Stimulated activated CD8-positive, alpha-beta memory T cell treated with anti-CD3 and anti-CD28 coated beads, Interleukin-2, amount 100 ng/mL, for 1 hour (primary cell): Measurements from ENCODE around the gene NSL1.
"Not testable (repeated sequence)": the region's sequence is repeated elsewhere in the genome, so short reads cannot be mapped to it uniquely, and the experiment has no call there.

Experiments used
- DNase-seq, 2 donors: peaks; one replicate each; pipeline ENCODE4 v3.0.0-alpha.2; 2020; ENCODE audit warnings: low read depth in 2 of 2

The NSL1 gene

DNA sequence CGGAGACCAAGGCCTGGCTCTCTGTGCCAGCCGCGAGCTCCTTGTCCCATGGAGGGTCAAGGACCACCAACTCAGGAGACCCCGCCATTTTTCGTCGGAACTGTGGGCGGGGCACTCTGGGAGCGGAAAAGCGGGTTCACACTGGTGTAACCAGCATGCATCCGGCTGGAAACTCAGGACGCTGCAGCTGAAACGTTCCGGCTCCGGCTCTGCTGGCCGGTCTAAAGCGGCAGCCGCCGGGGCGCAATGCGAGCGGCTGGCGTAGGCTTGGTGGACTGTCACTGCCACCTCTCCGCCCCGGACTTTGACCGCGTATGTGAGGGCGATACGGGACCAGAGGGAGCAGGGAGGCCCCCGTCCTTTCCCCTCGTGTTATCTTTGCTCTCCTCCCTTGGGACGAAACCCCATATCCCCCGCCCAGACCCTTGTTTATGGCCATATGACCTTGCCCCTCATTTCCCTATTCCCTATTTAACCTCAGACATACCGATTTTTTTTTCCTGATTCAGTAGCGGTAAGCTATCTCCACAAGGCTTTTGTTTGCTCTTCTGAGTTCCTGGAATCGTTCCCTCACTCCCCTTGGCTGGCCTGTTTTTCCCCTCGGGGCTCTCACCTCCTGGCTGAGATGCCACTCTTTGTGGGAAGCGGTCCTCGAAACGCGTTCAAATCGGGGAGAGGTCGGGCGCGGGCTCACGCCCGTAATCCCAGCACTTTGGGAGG, at the start of gene NSL1, which contains the start of gene TATDN3:
TSS of gene NSL1 (minus strand) at position 102 of the 720 bp plus-strand sequence. CDS start at position 88, 14 bp downstream.
TSS of gene TATDN3 (plus strand) at position 219 of the 720 bp plus-strand sequence. CDS start at position 247, 28 bp downstream.
- peak; percentile 90 to 91 for DNase-seq

DNA sequence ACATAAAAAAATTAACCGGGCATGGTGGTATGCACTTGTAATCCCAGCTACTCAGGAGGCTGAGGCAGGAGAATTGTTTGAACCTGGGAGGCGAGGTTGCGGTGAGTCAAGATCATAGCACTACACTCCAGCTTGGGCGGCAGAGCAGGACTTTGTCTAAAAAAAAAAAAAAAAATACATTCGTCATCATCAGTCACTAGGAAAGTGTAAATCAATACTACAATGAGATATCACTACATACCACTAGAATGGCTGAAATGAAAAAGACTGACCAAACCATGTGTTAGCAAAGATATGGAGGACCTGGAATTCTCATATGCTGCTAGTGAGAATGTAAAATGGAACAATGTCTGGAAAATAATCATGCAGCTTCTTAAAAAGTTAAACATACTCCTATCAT, 46.6 kb upstream of the NSL1 start:
- DNase-seq = no peak

- DNase-seq = not testable (repeated sequence)
Observed at GRCh38 chr1:212833211-212834207, 41.9 kb upstream of the NSL1 start.

- no peak for DNase-seq
Observed at GRCh38 chr1:212828395-212828794, 36.8 kb upstream of the NSL1 start.

GRCh38 chr1:212827831-212828278, 36.3 kb upstream of the NSL1 start:
- no peak for DNase-seq

GRCh38 chr1:212827171-212827776, 35.7 kb upstream of the NSL1 start:
- DNase-seq = no peak

DNA sequence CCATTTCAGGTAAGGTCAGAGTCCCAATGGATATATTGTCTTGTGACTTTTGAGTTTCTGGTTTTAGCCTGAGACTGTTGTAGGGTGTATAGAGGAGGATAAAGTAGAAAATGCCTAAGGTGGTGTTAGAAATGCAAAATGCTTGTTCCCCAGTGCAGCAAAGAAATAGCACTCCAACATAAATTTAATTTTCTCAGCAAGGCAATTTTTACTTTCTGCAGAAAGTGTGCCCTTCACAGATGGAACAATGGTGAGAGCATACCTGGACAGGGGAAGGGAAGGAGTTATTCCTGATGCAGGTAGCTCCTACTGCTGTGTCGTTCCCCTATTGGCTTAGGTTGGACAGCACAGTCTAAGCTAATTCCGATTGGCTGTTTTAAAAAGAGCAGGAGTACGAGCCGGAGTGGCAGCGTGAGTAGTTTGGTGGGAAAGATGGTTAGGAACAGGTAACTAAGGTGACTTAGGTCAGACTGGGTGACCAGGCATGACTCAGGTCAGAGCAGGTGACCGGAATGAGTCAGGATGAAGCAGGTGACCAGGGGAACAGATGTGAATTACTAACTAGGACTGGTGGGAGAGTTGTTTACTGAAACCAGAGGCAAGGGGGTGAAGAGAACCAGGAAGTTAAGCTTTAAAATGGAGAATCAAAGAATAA, 34.3 kb upstream of the NSL1 start:
- no peak for DNase-seq

GRCh38 chr1:212824201-212824600, 32.6 kb upstream of the NSL1 start:
- DNase-seq = no peak

DNA sequence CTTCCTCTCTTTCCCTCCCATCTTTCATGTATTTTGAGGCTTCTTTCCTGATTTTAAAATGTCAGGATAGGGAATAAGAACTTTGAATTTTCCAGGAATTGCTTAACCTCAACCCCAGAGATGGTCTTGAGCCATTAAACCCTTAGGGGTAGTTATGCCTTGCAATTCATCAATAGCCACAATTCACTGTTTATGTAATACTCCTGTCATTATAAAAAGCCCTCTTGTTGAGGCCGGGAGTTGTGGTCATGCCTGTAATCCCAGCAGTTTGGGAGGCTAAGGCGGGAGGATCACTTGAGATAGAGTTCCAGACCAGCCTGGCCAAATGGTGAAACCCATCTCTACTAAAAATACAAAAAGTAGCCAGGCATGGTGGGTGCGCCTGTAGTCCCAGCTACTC, 31.4 kb upstream of the NSL1 start:
- DNase-seq = no peak

GRCh38 chr1:212820969-212821368, 29.4 kb upstream of the NSL1 start:
- no peak for DNase-seq

DNA sequence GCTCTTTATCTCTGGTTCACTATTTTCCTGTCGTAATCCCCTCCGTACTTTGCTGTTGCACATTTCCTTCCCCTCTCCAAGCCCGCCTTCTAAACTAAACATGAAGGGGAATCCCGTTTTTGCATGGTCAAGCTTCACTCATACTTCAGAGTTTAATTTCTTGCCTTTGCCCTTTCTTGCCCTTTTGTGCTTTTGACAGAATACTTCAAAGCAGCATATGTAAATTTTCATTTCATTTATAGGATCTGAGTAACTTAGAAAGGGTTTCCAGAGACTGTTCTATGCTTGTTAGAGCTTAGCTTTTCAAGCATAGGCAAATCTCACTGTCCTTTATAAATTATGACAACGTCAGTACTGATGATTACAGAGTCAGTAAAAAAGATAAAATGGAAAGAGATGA, 28.1 kb upstream of the NSL1 start:
- no peak for DNase-seq

DNA sequence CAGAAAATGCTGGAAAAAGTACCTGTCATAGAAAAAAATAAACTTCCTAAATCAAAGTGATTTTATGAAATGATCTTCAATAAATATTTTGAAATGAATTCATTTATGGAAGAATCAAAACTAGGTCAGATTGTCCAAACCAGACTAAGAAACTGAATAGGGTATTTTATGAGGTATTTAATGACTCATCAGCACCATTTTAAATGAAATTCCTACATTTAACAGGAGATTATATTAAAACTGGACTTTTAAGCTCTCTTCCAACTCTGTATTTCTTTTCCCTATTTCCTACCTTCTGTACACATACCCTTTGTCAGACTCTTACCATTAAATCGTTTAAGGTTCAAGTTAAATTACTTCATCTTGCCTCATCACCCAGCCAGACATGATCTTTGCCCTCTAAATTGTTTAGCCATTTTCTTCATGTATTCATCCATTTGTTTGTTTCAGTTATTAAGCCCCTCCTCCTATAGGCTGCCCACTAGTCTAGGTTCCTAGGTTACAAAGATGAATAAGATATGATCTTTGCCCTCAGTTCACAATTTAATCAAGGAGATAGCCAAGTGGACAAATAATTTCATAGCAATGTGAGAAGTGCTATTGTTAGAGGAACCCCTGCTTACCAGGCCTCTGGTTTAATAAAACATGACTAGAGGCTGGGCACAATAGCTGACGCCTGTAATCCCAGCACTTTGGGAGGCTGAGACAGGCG, 25.1 kb upstream of the NSL1 start:
- no peak for DNase-seq

DNA sequence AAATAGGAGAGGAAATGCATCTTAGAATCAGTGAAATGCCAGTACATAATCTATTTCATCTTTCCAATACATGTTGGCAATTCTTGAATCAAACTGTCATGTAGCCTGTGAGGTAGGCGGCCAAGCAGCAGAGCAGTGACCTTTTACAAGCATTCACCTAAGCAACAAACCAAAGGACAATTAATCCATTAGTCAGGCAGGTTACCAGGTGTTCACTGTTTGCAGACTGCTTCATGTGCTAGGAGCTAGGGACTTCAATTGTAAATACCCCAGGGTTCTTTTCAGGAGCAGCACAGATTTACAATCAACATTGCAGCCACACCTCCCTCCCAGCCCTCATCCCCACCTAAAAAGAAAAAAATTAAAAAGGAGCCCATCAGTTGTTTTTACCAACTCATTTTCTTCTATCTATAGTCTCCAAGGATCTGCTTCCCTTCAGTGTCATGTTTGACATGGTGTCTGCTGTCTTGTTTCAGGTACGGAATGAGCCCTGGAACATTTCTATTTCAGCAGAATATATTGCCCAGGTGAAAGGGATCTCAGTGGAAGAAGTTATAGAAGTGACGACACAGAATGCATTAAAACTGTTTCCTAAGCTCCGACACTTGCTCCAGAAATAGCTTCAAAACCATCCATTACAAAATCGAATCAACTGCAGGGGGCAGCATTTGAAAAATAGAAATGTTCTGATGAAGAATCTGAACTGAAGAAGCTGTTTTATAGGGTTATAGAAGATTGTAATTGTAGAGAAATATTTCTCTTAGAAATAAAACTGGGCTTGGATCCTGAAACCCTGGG, 23.2 kb upstream of the NSL1 start:
- DNase-seq = no peak

GRCh38 chr1:212805767-212806166, 14.2 kb upstream of the NSL1 start:
- no peak for DNase-seq

GRCh38 chr1:212797681-212798080, 6.1 kb upstream of the NSL1 start:
- no peak for DNase-seq

DNA sequence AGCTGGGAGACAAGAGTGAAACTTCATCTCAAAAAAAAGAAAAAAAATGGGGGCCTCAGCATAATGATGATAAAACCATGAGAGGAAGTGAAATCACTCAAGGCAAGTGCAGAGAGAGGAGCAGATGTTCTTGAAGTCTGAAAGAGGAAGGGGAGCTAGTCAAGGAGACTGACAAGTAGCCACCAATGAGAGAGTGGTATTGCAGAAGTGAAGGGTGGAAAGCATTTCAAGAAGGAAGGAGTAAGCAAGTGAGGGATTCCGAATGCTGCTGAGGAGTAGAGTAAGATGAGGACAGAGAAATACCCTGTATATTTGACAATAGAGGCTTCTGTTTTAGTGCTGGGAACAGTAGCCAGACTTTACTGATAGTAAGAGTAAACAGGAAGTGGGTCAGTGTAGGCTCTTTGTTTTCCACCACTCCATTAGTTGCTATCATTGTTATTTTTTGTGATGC, 3.0 kb upstream of the NSL1 start:
- DNase-seq = no peak

DNA sequence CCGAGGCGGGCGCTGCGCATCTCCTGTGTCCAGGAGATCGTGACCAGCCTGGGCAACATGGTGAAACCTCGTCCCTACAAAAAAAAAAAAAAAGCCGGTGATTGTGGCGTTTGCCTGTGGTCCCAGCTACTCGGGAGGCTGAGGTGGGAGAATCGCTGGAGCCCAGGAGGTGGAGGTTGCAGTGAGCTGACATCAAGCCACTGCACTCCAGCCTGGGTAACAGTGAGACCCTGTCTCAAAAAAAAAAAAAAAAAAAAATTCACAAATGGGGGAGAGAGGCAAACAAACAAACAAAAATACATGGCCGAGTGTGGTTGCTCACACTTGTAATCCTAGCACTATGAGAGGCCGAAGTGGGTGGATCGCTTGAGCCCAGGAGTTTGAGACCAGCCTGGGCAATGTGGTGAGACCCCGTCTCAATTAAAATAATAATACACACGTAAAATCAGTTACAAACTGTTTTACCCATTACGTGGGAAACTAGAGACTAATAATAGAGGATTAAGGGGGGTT, 875 bp upstream of the NSL1 start:
- DNase-seq = no peak

DNA sequence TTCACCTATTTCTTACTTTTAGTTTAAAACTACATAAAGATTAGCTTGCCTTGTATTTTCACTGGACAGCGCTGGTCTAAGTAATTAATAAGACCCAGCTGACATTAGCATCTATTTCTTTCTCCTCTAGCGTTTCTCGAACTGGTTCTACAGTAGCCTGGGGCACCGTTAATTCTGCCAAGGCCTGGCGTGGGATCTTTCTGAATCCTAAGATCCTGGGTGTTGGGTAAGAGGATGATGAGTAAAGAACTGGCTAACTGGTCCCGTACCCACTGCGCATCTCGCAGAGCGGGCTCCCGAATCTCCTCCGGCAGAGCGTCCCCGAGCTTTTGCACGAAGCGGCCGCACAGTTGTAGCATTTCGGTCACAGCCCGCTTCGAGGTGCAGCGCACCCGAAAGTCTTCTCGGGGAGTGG, 309 bp downstream of the NSL1 start:
- DNase-seq = no peak

- no peak for DNase-seq
Observed at GRCh38 chr1:212785871-212786270, 5.7 kb downstream of the NSL1 start.

- no peak for DNase-seq
Observed at GRCh38 chr1:212783976-212784375, 7.6 kb downstream of the NSL1 start.
